SU-DHL-6 (cell line): ENCODE results near the gene RNF144A.

ENCODE experiments used
- CTCF ChIP-seq: fragments of 200-600 bp; sonication (generic); IDR thresholded peaks from one replicate; pipeline ENCODE4 v1.5.1; 2017; ENCODE audit warnings: antibody characterized with exemption, mild to moderate bottlenecking, low read length, moderate library complexity; ENCODE audit not compliant: insufficient read depth, poor library complexity, severe bottlenecking
- EZH2phosphoT487 ChIP-seq: fragments of 200-600 bp; sonication (generic), shearing (Covaris generic); conservative IDR thresholded peaks from 2 replicates; pipeline ENCODE4 v1.6.1; 2018; ENCODE audit warnings: mild to moderate bottlenecking, antibody characterized with exemption, low read length, moderate library complexity, mixed read lengths

DNA sequence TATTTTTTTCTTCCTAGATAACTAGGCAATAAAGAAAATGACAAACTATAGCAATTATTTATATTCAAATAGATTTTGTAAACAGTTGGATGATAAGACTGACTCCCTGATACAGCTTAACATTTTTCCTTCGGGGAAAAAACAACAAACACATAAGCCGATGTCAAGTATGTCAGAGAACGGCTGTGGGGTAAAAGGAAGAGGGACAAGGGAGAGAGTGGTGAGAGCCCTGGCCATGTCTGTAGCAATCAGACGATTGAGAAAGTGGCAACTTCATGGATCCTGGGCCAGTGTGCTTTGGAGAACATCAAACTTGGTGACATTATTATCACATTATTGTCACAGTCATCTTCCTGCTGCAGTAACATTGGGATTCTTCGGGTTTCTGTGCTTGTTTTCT, 65.2 kb downstream of the RNF144A start:
- TF ChIP-seq CTCF (no peak), EZH2phosphoT487 (no peak)
